NCI-H1417 treated with DMSO at 0.1 percent for 48 hours (cell line): ENCODE measurements around the gene YJEFN3.

Source experiments
- DNase-seq: peaks from one replicate; lab custom pipeline; 2025; lab: John Stamatoyannopoulos, UW

YJEFN3 gene

DNA sequence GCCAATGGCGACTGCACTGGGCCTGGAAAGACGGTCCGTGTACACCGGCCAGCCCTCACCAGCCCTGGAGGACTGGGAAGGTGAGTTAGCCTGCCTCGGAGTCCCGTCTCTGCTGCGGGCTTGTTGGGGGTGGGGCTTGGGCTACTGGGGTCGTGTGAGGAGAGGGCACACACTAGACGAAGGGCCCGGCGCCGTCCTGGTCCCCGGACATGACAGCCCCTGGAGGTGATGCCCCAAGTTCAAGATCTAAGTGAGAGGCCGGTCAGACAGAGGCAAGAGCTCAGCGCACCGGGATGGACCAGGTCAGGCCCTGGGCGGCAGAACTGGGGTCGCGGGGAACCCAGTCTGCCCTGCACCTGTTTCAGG lies 11.0 kb downstream of the YJEFN3 start:
- no peak for DNase-seq

DNA sequence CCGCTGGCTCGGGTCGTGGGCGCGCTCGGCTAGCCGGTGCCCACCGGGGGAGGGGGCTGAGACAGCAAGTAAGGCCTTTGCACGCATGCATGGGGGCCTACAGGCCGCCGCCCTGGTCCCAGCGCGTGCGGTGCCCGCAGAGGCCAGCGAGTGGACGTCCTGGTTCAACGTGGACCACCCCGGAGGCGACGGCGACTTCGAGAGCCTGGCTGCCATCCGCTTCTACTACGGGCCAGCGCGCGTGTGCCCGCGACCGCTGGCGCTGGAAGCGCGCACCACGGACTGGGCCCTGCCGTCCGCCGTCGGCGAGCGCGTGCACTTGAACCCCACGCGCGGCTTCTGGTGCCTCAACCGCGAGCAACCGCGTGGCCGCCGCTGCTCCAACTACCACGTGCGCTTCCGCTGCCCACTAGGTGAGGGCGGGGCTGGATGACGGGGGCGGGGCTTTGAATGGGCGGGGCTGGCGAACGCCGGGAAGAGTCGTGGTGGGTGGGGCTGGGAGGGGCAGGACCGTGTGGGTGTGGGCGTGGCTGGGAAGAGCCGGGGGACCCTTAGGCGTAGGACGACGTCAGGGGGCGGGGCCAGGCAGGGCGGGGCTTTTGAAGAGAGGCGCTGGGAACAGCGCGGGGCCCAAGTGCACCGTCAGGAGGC lies 11.5 kb downstream of the YJEFN3 start:
- DNase-seq = no peak

DNA sequence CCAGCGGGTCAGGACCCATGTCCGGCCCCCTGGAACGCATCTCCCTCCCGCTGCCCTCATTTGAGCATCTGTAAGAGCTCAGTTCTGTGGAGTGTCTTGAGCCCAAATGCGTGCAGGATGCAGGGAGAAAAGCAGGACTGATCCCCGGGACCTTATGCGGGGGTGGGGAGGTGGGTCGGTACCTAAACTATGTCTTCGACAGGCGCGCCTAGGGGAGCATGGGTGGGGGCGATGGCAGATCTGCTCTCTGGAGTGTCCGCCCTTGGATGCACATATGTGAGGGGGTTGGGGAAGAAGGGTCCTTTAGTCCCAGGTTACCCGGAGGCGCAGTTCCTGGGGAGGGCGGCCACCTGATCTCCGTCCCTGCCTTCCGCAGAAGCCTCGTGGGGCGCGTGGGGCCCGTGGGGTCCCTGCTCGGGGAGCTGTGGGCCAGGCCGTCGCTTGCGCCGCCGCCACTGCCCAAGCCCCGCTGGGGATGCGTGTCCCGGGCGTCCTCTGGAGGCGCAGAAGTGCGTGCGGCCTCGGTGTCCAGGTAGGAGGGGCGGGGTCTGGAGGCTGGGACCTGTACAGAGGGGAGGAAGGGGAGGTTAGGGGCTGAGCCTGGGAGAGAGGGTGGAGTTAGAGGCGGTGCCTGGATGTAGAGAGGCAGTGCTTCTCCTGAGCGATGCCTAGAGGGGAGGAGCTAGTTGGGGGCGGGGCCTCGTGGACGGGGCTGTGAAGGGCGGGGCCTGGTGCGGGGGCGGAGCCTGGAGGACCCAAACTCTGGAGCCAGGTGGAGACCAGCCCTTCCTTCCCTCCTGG lies 12.2 kb downstream of the YJEFN3 start:
- no peak for DNase-seq

DNA sequence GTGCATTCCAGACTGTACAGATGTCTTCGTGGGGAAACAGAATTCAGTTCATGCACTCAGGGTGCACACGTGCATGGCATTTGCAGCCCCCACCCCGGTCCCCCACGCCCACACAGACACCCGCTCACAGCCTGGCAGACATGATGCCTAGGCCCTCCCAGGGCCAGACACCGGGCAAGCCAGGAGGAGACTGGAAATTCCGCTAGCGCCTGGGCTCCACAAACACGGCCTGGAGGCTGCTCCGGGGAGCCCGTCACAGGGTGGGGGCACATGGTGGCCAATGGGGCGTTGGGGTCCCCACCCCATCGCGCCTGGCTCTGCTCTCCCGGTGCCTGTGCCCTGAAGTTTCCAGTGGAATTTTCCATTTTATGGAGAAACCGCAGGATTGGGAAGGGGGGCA lies 12.9 kb downstream of the YJEFN3 start:
- no peak for DNase-seq

DNA sequence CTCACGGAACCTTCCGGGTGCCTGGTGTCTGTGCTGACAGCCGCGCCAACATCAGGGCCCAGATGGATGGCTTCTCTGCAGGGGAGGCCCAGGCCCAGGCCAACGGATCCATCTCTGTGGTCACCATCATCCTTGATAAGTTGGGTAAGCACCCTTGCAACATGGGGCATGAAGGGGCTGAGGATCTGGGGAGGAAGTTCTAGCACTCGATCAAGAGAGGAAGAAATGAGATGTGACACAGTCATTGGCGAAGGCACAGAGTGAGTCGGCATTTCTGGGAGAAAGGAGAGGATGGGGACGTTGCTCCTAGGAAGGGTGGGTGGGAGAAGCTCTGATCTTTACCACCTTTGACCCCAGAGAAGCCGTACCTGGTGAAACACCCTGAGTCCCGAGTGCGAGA lies 13.8 kb downstream of the YJEFN3 start:
- DNase-seq = no peak

DNA sequence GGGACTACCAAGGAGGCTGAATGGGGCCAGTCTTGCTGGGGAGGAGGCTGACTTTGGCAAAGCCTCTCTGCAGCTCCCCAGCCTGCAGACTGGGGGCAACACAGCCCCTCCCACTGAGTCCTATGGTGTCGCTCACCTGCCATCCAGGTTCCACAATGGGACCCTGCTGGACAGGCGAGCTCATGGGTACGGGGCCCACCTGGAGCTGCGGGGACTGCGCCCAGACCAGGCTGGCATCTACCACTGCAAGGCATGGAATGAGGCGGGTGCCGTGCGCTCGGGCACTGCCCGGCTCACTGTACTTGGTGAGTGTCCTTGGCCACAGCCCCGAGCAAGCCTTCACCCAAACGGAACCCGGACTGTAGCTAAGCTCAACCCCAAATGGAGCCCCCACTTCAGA lies 14.4 kb downstream of the YJEFN3 start:
- DNase-seq = no peak

DNA sequence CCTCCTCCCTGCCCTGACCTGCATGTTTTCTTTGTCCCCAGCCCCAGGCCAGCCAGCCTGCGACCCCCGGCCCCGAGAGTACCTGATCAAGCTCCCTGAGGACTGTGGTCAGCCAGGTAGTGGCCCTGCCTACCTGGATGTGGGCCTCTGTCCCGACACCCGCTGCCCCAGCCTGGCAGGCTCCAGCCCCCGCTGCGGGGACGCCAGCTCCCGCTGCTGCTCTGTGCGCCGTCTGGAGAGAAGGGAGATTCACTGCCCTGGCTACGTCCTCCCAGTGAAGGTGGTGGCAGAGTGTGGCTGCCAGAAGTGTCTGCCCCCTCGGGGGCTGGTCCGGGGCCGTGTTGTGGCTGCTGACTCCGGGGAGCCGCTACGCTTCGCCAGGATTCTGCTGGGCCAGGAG lies 14.9 kb downstream of the YJEFN3 start:
- no peak for DNase-seq

DNA sequence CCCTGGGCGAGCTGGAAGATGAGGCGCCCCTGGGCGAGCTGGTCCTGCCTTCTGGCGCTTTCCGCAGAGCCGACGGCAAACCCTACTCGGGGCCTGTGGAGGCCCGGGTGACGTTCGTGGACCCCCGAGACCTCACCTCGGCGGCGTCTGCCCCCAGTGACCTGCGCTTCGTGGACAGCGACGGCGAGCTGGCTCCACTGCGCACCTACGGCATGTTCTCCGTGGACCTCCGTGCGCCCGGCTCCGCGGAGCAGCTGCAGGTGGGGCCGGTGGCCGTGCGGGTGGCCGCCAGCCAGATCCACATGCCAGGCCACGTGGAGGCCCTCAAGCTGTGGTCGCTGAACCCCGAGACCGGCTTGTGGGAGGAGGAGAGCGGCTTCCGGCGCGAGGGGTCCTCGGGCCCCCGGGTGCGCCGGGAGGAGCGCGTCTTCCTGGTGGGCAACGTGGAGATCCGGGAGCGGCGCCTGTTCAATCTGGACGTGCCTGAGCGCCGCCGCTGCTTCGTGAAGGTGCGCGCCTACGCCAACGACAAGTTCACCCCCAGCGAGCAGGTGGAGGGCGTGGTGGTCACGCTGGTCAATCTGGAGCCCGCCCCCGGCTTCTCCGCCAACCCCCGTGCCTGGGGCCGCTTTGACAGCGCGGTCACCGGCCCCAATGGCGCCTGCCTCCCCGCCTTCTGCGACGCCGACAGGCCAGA lies 15.7 kb downstream of the YJEFN3 start:
- no peak for DNase-seq

DNA sequence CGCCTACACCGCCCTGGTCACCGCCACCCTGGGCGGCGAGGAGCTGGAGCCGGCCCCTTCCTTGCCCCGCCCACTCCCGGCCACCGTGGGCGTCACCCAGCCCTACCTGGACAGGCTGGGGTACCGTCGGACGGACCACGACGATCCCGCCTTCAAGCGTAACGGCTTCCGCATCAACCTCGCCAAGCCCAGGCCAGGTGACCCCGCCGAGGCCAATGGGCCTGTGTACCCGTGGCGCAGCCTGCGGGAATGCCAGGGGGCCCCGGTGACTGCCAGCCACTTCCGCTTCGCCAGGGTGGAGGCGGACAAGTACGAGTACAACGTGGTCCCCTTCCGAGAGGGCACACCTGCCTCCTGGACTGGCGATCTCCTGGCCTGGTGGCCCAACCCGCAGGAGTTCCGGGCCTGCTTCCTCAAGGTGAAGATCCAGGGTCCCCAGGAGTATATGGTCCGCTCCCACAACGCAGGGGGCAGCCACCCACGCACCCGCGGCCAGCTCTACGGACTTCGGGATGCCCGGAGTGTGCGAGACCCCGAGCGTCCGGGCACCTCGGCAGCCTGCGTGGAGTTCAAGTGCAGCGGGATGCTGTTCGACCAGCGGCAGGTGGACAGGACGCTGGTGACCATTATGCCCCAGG lies 16.4 kb downstream of the YJEFN3 start:
- DNase-seq = no peak

DNA sequence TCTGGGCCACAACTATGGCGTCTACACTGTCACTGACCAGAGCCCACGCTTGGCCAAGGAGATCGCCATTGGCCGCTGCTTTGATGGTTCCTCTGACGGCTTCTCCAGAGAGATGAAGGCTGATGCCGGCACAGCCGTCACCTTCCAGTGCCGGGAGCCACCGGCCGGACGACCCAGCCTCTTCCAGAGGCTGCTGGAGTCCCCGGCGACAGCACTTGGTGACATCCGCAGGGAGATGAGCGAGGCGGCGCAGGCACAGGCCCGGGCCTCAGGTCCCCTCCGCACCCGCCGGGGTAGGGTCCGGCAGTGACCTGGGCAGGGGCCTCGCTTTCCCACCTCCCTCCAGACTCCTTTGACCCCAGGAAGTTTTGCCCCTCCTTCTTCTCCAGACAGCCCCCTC lies 17.0 kb downstream of the YJEFN3 start:
- DNase-seq = no peak

DNA sequence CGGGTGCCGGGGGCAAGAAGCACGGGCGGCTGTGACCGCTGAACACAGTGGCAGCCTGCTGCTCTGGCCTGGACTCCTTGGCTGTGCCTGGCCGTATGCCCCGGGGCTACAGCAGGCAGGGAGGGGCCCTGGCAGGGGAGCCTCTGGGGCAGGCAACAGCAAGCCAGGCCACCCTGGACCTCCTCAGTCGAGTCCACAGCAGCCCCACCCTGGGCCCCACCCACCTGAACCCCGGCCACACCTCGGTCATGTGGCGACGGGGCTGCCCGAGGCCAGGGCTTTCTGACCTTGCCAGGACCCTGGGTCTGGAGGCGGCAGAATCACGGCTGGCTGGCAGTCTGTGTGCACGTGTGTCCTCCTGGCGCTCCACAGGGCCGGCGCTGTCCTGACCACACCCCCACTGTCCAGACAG lies 18.0 kb downstream of the YJEFN3 start:
- DNase-seq = no peak

DNA sequence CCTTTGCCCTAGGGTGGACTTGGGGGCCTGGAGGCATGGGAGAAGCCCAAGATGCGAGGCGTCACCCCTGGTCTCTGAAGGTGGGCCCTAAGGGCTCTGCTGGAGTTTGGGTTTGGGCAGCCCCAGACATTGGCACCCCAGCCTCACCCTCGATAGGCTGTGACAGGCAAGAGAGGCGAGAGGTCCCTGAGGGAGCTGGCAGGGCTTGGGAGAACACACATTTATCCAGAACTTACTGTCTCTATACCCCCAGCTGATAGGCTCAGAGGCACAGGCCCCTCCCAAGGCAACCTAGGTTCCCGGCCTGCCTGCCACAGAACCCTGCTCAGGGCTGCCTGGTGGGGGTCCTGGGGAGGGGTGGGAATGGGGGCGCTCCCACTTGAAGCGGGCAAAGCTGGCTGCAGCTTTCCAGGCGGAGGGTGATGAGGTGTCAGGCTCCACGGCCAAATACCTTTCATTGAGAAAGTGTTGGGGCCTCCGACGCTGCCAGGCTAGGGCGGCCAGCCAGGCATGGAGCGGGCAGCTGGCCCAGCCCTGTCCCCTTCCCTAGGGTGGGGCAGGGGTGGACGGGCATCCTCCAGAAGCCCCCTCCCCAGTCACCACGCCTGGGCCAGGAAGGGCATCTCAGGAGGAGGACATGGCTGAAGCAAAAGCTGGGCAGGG lies 19.1 kb downstream of the YJEFN3 start:
- no peak for DNase-seq

DNA sequence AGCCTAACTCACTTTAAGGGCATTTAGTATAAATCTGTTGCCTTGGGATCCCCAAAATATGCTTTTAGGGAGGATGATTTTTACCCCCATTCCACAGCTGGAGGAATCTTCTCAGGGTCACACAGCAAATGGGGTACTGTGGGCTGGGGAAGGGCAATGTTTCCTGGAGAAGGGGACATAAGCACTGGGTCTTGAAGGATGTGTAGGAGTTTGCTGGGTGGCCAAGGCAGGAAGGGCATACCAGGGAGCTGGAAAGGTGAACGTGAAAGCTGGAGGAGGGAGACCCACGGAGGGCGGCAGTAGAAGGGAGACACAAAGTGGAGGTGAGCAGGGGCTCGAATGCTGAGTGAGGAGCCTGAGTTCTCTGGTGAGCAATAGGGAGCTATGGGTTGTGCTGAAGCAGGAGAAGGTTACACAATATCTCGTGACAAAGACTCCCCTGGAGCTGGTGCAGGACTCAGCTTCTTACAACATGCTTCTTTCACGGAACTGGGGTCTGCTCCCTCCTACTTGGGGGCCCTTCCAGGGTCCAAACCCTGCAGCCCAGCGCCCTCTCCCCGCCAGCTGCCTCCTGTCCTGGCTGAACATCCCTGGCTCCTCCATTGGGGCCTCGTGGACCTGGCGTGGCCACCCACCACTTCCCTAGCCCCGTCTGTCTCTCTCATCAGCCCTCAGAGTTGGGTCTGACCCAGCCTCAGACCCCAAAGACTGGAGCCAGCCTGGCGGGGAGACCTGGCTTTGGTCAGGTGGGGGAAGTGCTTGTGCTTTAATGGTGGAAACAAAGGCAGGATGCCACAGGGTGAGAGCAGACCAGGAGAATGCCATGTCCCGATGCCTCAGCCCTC lies 20.4 kb downstream of the YJEFN3 start:
- DNase-seq = no peak

DNA sequence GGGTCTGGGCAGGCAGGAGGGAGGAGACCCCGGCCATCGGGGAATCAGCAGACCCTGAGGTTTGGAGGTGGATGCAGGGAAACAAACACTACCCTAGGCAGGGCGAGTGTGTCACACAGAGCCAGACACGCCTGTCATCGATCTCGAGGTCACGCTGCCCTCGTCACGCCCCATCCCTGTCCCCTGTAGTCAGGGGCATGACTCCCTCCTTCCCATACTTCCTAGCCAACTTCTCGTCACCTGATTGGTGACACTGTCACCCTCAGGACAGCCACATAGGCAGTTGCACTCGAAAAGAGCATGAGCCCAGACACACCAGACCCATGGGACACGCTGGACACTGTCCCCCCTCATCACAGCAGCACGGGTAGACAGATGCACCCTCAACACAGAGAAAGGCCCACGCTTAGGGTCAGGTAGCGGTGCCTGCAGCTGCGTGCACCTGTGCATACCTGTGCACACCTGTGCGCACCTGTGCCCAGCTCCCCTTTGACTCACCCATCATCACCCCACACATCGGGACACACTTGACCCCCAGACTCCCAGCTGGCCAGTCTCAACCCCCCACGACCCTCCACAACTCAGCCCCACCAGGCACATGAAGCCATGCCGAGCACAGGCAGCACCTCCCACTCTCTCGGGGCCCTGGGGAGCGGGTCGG lies 21.2 kb downstream of the YJEFN3 start:
- no peak for DNase-seq

DNA sequence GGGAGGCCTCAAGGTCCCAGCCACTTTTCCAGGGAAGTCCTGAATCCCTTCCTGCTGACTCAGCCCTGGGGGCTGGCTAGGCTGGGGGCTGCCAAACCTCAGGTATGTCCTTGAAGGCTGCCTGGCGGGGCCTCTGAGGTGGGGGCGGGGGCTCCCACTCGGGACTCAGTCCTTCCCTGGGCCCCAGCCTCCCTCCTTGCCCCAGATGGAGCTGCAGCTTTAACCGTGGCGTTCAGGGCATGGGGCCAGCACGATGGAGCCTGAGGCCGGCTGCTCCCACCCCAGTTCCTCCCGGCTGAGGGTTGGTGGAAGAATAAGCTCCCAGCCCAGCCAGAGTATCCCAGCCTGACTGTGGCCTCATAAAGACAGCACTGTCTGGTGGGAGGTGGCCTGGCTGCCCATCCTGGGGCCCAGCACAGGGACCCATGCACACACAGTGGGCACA lies 21.8 kb downstream of the YJEFN3 start:
- no peak for DNase-seq

DNA sequence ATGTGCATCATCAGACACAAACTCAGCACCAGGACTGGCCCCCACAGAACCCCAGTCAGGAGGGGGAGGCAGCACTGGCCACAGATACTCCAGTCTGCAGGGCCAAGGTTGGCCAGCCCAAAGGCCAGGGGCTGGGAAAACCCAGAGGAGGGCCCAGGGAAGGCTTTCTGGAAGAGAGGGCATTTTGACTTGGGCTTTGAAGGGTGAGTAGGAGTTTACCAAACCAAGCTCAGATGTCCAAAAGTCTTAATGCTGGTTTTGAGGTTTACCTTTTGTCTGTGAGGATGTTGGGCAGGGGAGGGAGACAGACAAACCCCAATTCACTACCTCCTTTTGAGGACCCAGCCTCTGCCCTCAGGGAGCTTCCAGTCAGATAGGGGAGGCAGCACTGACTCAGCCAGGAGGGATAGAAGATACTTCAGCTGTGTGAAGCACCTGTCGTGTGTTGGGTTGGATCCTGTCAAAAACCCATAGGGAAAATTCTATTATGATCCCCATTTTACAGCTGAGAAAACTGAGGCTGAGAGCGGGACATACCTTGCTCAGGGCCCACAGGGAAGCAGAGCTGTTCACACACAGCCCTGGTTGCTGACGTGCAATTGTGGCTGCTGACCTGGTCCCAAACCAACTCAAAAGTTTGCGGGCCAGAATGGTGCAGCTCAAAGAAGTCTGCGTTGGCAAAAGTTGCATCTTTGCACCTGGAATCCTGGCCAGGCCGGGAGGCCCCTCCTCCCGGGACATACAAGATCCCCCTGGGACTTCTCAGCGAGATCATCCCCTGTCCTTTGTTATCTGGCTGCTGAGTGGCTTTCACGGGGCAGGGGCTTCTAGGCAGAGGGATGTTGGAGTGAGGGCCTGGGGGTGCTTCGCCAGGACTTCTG lies 22.5 kb downstream of the YJEFN3 start:
- no peak for DNase-seq

DNA sequence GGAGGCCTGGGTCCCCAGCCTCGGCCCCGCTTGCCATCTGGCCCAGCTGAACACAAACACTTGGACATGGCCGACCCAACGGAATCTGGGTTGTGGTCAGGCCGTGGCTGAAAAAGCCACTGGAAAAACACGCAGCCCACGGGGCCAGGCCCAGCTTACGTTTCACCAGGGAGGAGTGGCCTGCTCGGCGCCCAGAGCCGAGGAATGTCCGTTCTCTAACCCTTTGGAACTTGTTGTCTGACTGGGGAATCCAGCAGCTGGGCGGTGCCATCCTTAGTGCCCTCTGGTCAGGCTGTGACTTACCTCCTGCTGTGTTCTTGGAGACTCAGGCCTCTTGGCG lies 23.1 kb downstream of the YJEFN3 start:
- DNase-seq = no peak

DNA sequence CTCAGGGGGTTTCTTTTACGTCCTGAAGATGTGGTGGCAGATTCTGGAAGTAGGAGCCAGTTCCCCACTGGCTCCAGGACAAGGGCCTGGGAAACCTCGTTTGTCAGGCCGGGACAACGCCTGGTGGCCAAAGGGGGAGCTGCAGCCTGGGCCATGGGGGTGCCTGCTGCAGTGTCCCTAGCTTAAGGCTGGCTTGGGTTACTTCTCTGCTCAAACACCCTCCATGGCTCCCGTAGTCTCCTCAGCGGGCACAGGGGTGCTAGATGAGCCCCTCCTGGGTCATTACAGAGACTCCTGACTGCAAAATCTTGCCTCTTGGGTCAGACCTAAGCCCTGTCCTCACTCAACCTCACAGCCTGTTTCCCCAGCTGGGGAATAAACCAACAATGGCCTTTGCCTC lies 24.1 kb downstream of the YJEFN3 start:
- no peak for DNase-seq

DNA sequence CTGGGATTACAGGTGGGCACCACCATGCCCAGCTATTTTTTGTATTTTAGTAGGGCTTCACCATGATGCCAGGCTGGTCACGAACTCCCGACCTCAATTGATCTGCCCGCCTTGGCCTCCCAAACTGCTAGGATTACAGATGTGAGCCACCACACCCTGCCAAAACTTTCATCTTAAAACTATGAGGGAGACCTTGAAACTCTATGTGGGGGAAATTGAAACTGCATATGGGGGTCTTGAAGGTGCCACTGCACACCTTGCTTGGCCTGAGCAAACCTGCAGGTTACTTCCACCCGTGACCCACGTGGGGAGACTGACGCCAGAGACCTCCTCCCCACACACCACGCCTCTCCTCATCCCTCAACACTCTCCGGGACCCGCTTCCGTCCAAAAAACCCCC lies 25.0 kb downstream of the YJEFN3 start:
- DNase-seq = no peak
